Suppressor macrophage treated with lipopolysaccharide for 4 hours (primary cell): ENCODE measurements around the gene PPFIA4.

Experiments
- DNase-seq: peaks from one replicate; pipeline ENCODE4 v3.0.0-alpha.2; 2020

The PPFIA4 gene

GRCh38 chr1:203085528-203086406 is 59.5 kb downstream of the PPFIA4 start, which contains the start of gene MYOG:
Gene MYOG (minus strand): TSS chr1:203086012. CDS start chr1:203085961, 51 bp downstream.
- DNase-seq = no peak

- no peak for DNase-seq
Observed at GRCh38 chr1:203086992-203087763, 60.9 kb downstream of the PPFIA4 start.

GRCh38 chr1:203088441-203088840 is 62.1 kb downstream of the PPFIA4 start:
- DNase-seq = no peak

- DNase-seq = no peak
Observed at GRCh38 chr1:203089001-203089650, 62.8 kb downstream of the PPFIA4 start.

GRCh38 chr1:203089651-203090045 is 63.4 kb downstream of the PPFIA4 start:
- no peak for DNase-seq

- no peak for DNase-seq
Observed at GRCh38 chr1:203090421-203091198, 64.3 kb downstream of the PPFIA4 start.

GRCh38 chr1:203091199-203091477 is 64.8 kb downstream of the PPFIA4 start:
- DNase-seq = no peak

GRCh38 chr1:203091761-203092330 is 65.6 kb downstream of the PPFIA4 start:
- no peak for DNase-seq

GRCh38 chr1:203093754-203094410 is 67.6 kb downstream of the PPFIA4 start:
- no peak for DNase-seq

- no peak for DNase-seq
Observed at GRCh38 chr1:203095061-203095690, 68.9 kb downstream of the PPFIA4 start.

- no peak for DNase-seq
Observed at GRCh38 chr1:203096566-203096965, 70.3 kb downstream of the PPFIA4 start.

- DNase-seq = no peak
Observed at GRCh38 chr1:203097001-203097400, 70.7 kb downstream of the PPFIA4 start.

- no peak for DNase-seq
Observed at GRCh38 chr1:203098445-203098844, 72.2 kb downstream of the PPFIA4 start.

GRCh38 chr1:203098914-203099520 is 72.7 kb downstream of the PPFIA4 start:
- no peak for DNase-seq

- no peak for DNase-seq
Observed at GRCh38 chr1:203099805-203100515, 73.7 kb downstream of the PPFIA4 start.

GRCh38 chr1:203100516-203100869 is 74.2 kb downstream of the PPFIA4 start:
- peak; percentile 42 for DNase-seq

- peak; percentile 57 for DNase-seq
Observed at GRCh38 chr1:203101813-203102634, 75.7 kb downstream of the PPFIA4 start.

- DNase-seq = no peak
Observed at GRCh38 chr1:203103216-203103615, 76.9 kb downstream of the PPFIA4 start.

- DNase-seq = no peak
Observed at GRCh38 chr1:203103829-203104495, 77.7 kb downstream of the PPFIA4 start.
